Kidney epithelial cell (primary cell): ENCODE data around the gene SIGLEC12. TPM values are rescaled to one million over a fixed set of nuclear protein-coding genes. Genes with fewer than 3 reads are reported as not detected.

Experiments
- DNase-seq: peaks from one replicate; pipeline ENCODE4 v3.0.0-alpha.2; 2010; ENCODE audit warnings: low read depth
- H3K27me3 ChIP-seq: 2 replicates; pipeline ENCODE4 v1.6.0; 2011; ENCODE audit warnings: low read length; ENCODE audit not compliant: control insufficient read depth, insufficient read depth
- H3K36me3 ChIP-seq: 2 replicates; pipeline ENCODE4 v1.5.1; 2011; ENCODE audit warnings: low read length; ENCODE audit not compliant: control insufficient read depth, insufficient read depth
- H3K4me3 ChIP-seq: 2 replicates; pipeline ENCODE4 v1.5.1; 2011; ENCODE audit warnings: low read depth, mild to moderate bottlenecking, control low read depth, low read length
- total RNA-seq: library from RNA; depleted of rRNA; stranded (reverse); fragments of >200 nt; gene quantifications from 2 replicates; pipeline ENCODE4 v1.2.3, GENCODE V29; 2015
- TF ChIP-seq, protein P1 (sequence below): IDR thresholded peaks from 2 replicates; pipeline ENCODE4 v1.5.1; 2011; ENCODE audit warnings: mild to moderate bottlenecking, moderate library complexity, low read length, control low read depth, inconsistent platforms; ENCODE audit not compliant: insufficient read depth, poor library complexity, severe bottlenecking

SIGLEC12 gene
- total RNA-seq, 1 donor from 2014 or later = not detected

DNA sequence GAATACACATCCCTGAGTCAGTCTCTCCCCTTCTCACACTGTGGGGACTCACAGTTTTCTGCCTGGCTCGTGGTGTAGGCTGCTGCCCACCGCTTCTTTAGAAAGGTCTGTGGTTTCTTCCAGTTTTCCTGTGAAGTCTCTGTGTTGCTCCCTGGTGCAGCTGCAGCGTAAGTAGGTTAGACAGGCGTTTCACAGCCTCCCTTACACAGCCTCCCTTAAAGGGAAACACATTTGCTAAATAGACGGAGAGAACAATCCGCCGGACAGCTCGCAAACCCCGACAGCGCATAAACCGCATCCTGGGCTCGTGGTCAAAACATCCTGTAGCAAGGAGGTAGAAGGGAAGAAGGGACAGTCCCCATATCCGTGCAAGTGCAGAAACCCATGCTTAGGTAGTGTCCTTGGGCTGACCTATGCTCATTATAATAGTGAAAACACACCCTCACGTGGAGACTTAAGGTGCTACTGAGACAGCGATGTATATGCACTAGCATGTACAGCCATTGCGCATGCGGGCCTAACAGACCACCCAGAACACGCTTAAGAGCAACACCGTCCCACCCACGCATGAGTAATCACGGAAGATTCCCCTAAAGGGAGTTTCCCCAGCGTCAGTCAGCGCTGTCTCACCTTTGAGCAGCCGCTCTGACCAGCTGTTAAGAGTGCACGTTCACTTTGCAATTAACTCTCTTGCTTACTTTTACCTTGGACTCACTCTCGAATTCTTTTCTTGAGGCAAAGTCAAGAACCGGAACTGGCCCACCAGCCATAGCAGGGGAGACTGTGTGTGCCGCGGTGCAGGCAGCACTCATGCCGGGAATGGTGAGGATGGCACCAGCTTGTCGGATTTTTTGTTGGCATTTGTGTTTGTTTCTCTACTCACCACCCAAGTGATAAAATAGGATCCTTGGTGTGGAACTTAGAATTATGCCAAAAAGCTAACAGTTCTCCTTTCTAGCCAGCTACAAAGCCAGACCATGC lies 59.9 kb downstream of the SIGLEC12 start:
- H3K36me3 ChIP-seq = no peaks in the 10 kb centered on the region
- H3K27me3 ChIP-seq = no peaks in the 10 kb centered on the region
- no peak for DNase-seq
- no peak overlapping the region for H3K4me3 ChIP-seq
- TF ChIP-seq, protein P1, sequence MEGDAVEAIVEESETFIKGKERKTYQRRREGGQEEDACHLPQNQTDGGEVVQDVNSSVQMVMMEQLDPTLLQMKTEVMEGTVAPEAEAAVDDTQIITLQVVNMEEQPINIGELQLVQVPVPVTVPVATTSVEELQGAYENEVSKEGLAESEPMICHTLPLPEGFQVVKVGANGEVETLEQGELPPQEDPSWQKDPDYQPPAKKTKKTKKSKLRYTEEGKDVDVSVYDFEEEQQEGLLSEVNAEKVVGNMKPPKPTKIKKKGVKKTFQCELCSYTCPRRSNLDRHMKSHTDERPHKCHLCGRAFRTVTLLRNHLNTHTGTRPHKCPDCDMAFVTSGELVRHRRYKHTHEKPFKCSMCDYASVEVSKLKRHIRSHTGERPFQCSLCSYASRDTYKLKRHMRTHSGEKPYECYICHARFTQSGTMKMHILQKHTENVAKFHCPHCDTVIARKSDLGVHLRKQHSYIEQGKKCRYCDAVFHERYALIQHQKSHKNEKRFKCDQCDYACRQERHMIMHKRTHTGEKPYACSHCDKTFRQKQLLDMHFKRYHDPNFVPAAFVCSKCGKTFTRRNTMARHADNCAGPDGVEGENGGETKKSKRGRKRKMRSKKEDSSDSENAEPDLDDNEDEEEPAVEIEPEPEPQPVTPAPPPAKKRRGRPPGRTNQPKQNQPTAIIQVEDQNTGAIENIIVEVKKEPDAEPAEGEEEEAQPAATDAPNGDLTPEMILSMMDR = no peak

Other genes with a start within 250 kb of the SIGLEC12 start
- 0.04 and 0.07 TPM in 2 replicates for gene IGLON5, start 190.2 kb downstream of the SIGLEC12 start, total RNA-seq
- gene VSIG10L, start 159.7 kb downstream of the SIGLEC12 start, total RNA-seq = 1.1 and 1.5 TPM in 2 replicates
- gene ETFB, start 135.4 kb downstream of the SIGLEC12 start, total RNA-seq = 29.8 and 36.9 TPM in 2 replicates
- gene CLDND2, start 132.8 kb downstream of the SIGLEC12 start, total RNA-seq = not detected in 2 replicates
- gene NKG7, start 129.1 kb downstream of the SIGLEC12 start, total RNA-seq = not detected in 2 replicates
- gene LIM2, start 113.8 kb downstream of the SIGLEC12 start, total RNA-seq = not detected in 2 replicates
- gene C19orf84, start 111.2 kb downstream of the SIGLEC12 start, total RNA-seq = not detected in 2 replicates
- 0.04 and 0.55 TPM in 2 replicates for gene SIGLEC10, start 84.2 kb downstream of the SIGLEC12 start, total RNA-seq
- gene SIGLEC8, start 43.3 kb downstream of the SIGLEC12 start, total RNA-seq = not detected in 2 replicates
- not detected in 2 replicates for gene CEACAM18, start 23.3 kb downstream of the SIGLEC12 start, total RNA-seq
- not detected in 2 replicates for gene SIGLEC6, start 29.9 kb upstream of the SIGLEC12 start, total RNA-seq
- 4.9 and 5.0 TPM in 2 replicates for gene ZNF175, start 69.5 kb upstream of the SIGLEC12 start, total RNA-seq
- gene SIGLEC5, start 128.6 kb upstream of the SIGLEC12 start, total RNA-seq = not detected in 2 replicates
- gene SIGLEC14, start 145.0 kb upstream of the SIGLEC12 start, total RNA-seq = not detected in 2 replicates
- gene SPACA6, start 191.5 kb upstream of the SIGLEC12 start, total RNA-seq = 7.8 and 12.6 TPM in 2 replicates
- gene HAS1, start 222.2 kb upstream of the SIGLEC12 start, total RNA-seq = not detected in 2 replicates